Measurements from ENCODE around the gene ZBTB5.

DNA sequence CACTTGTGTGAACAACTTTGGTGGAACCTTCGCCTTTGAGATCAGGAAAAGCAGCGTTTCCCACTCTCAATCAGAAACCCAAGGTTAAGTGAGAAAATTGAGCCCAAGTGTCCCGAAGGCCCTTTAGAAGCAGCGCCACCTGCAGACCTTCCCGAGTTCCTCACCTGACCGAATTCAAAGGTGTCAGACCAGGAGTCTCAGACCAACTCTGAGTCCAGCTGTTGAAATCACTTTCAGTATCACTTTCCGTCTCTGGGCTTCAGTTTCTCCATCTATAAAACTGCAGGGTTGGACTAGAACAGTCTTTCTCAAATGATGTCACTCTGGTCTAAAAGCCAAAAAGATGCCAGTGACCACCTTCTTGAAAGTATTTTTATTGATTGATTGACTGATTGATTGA is 74.5 kb downstream of the ZBTB5 start:
- no peak for TF ChIP-seq POLR2AphosphoS5 (IDR thresholded peaks at IDR 0.05; ENCODE audit: low read depth, low read length)
- no peak for TF ChIP-seq POLR2A (IDR thresholded peaks at IDR 0.05; ENCODE audit: low read depth, low read length)
- no peak for TF ChIP-seq TAF1 (IDR thresholded peaks at IDR 0.05; ENCODE audit: borderline replicate concordance, low read depth, low read length)

Measured in GM12892 (cell line).